NCI-H1417 treated with DMSO at 0.1 percent for 48 hours (cell line): ENCODE data around the gene RHOJ.
"Not testable (repeated sequence)": the region's sequence is repeated elsewhere in the genome, so short reads cannot be mapped to it uniquely, and the experiment has no call there.

Experiments used
- DNase-seq: peaks from one replicate; lab custom pipeline; 2025; lab: John Stamatoyannopoulos, UW

Gene RHOJ

DNA sequence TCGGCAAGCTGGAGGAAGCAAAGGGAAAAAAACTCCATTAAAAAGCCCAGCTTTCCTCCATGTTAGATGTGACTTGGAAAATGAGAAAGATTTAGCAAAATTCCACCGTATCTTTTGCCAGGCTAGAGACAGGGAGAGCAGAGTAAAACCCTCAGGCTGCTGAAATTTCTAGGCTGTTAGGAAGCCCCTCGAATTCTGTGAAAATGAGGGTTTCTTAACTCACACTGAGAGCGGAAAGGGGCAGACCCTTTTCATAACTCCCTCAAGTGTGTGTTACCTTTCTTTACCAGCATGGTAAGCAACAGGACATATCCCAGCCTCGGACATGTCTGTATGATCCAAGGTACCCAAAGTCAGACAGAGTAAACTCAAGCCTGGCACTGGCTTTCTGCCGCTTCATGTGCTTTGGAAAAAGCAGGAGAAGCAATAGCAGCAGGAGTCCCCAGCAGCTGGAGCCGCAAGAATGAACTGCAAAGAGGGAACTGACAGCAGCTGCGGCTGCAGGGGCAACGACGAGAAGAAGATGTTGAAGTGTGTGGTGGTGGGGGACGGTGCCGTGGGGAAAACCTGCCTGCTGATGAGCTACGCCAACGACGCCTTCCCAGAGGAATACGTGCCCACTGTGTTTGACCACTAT lies at the start of gene RHOJ:
Gene RHOJ (plus strand): TSS at position 37 of the 637 bp plus-strand sequence. CDS start 427 bp downstream, at position 464.
- no peak for DNase-seq

GRCh38 chr14:63155511-63156185 lies 48.6 kb upstream of the RHOJ start:
- DNase-seq = no peak

- DNase-seq = no peak
These were observed 47.0 kb upstream of the RHOJ start for GRCh38 chr14:63157195-63157594.

- DNase-seq = no peak
These were observed 40.9 kb upstream of the RHOJ start for GRCh38 chr14:63163306-63163705.

DNA sequence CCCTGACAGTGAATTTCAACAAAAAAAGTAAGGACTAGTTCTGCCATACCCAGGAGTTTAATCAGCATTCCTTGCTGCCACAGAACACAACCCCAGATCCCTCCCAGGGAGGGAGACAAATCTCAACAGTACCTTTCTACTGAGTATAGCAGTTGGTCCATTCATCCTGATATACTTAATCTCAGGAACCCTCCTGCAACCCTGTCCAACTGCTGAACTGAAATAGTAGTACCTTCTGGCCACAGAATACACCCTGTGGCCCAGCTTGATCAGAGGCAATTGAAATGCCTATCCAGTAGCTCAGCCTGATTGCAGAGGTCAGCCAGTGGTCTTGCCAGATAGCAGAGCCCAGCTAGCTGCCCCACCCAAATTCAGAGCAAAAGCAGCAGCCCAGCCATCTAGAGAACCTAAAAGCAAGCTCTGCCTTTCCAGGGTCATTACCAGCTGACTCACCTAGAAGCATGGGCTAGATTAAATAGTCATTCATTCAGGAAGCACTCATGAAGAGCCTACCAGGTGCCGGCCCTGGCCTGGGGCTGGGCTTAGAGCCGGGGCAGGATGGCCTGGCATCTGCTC lies 40.0 kb upstream of the RHOJ start:
- no peak for DNase-seq

DNA sequence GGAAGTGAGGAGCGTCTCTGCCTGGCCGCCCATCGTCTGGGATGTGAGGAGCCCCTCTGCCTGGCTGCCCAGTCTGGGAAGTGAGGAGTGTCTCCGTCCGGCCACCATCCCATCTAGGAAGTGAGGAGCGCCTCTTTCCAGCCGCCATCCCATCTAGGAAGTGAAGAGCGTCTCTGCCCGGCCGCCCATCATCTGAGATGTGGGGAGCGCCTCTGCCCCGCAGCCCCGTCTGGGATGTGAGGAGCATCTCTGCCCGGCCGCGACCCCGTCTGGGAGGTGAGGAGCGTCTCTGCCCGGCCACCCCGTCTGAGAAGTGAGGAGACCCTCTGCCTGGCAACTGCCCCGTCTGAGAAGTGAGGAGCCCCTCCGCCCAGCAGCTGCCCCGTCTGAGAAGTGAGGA lies 39.0 kb upstream of the RHOJ start:
- not testable (repeated sequence) for DNase-seq

DNA sequence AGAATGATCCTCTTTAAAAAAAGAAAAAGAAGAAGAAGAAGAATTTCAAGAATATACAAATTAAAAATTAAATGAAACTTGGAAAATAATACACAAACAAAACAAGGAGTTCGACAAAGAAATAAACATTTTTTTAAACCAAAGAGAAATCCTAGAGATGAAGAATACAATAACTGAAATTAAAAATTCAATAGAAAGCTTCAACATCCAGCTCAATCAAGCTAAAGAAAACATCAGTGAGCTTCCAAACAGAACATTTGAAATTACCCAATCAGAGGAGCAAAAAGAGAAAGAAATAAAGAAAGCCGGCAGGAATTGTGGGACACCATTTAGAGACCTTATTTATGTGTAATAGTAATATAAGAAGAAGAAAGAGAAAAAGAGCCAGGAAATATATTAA lies 37.2 kb upstream of the RHOJ start:
- DNase-seq = no peak

- DNase-seq = peak; percentile 54
These were observed 29.5 kb upstream of the RHOJ start for GRCh38 chr14:63174760-63175191.

GRCh38 chr14:63175531-63175930 lies 28.7 kb upstream of the RHOJ start:
- no peak for DNase-seq

GRCh38 chr14:63178912-63179311 lies 25.3 kb upstream of the RHOJ start:
- DNase-seq = no peak

GRCh38 chr14:63179383-63179782 lies 24.9 kb upstream of the RHOJ start:
- no peak for DNase-seq

DNA sequence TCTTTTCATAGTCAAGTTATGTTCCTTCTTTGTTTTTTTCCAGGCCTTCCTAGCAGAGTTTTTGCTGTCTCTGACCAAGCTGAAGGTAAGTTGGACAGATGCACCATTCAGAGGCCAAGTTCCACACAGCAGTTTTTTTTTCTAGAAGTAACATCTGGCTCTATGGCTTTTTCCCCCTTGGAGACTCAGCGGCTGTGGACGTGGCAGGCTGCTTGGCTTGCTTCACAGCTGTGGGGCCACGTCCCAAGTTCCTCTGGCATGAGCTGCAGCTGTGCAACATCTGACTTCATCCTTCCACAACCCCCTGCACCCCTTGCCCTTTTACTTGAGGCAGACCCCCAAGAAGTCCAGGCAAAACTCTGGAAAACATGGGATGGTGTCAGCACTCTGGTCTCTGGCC lies 24.2 kb upstream of the RHOJ start:
- no peak for DNase-seq

DNA sequence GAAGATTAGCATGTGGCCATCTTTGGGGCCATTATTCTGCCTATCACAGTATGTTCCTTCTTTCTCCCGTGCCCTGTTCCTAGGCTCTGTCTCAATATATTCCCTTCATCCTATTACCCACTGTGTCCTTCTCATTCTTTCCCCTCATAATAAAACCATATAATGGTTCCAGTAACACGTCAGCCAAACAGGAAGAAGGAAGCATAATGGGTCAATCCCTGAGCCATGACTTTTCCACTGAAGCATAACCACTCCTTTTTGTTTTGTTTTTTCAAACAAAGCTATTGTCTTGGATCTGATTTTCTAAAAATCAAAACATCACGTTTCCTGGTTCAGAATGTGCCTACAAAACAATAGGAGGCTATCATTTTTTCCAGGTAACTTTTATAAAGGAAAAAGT lies 21.3 kb upstream of the RHOJ start:
- no peak for DNase-seq

DNA sequence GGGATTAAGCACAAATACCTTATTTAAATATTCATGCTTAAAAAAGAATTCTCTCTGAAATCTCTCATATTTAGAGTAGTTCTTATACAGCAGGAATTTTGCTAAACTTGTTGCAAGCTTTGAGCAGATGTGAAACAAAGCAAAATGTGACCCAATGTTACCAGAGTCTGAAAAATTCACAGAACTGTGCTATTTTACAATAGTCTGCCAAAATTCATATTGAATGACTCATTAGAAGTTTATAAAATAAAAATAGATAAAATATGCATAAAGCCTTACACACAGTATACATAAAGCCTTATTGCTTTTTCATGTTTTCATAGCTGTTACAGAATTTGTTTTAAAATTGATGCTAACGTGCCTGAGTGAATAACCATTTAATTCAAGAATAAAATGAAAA lies 17.8 kb upstream of the RHOJ start:
- no peak for DNase-seq

- no peak for DNase-seq
These were observed 13.0 kb upstream of the RHOJ start for GRCh38 chr14:63191211-63191610.

DNA sequence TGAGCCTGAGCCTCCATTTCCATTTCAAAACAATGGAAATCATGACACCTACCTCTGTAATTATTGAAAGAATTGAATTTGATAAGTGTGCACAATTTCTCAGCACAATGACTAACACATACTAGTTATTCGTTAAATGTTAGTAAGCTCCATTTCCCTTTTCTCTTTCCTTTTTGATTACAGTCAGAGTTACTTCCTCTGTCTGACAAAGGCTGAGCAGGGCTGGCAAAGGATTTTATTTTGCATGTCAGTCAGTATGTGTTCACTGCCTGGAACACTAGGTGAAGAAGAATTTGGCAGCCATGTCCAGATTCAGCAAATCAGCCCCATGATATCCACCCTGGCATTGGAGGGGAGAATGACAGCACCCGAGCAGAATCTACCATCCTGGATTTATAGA lies 12.2 kb upstream of the RHOJ start:
- no peak for DNase-seq

DNA sequence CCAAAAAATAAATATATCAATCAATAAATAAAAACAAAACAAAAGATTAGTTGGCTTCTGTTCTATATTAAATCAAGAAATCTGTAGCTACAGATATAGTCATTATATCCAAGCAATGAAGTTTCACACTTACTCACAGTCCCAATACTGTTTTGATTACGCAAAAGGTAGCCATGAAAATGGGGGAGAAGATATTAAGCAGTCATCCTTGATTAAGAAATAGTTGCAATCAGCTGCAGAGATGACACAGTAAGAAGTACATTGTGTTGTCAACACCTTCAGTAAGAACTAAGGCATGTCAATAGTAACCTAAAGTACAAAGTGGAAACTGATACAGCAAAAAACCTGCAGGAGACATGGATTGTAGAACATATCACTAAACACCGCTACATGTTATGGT lies 11.0 kb upstream of the RHOJ start:
- DNase-seq = no peak

- no peak for DNase-seq
These were observed 4.1 kb upstream of the RHOJ start for GRCh38 chr14:63200035-63200740.

DNA sequence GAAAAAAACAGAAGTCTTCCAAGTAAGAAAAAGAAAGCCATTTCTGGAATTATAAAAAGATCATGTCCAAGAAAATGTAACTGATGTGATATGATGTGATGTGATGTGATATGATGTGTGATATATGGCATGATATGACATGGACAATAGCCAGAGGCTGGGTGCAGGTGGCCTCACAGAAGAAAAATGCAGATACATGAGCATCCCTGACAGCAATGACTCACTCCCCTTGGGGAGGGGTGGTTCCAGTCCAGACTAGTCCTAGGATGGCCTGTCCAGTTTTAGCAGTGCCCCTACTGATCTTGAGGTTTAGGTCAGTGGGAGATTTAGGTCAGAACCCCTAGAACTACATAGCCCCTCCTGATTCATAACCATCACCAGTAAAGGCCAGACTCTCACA lies 3.5 kb upstream of the RHOJ start:
- DNase-seq = no peak

DNA sequence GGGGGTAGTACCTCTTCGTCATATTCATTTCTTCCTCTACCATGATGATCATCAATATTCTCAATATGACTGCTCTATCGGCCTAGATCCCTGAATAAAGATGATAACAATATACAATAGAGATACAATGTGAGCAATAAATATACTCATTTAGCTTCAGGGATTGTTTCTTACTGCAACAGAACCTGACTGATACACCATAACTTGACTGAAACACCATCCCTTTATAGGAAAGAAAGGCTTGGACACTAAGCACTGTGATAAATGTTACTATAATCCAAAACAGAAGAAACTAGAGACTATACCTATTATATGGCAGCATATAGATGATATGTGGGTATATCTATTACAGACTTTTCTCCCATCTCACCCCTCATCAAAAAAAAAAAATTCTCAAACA lies 1.2 kb upstream of the RHOJ start:
- DNase-seq = no peak

GRCh38 chr14:63203618-63204406 lies 431 bp upstream of the RHOJ start:
- DNase-seq = peak; percentile 60

GRCh38 chr14:63205044-63205575 lies 867 bp downstream of the RHOJ start:
- DNase-seq = no peak
